OCI-LY3 (cell line): Measurements from ENCODE around the gene GPAT3.

ENCODE experiments used
- H2AFZ ChIP-seq: fragments of 200-600, 300-600 bp; shearing (Covaris generic); 2 replicates; pipeline ENCODE4 v1.6.0; 2014; ENCODE audit warnings: antibody characterized with exemption, low read depth, low read length
- H3K27ac ChIP-seq: fragments of 200-600, 300-600 bp; sonication (generic); 2 replicates; pipeline ENCODE4 v1.5.1; 2014; ENCODE audit warnings: mild to moderate bottlenecking, low read length, moderate library complexity, mixed read lengths
- H3K27me3 ChIP-seq: fragments of 200-600, 300-600 bp; sonication (generic); 2 replicates; pipeline ENCODE4 v1.6.1; 2014; ENCODE audit warnings: low read depth, low read length, mixed read lengths
- H3K36me3 ChIP-seq: fragments of 200-600, 300-600 bp; sonication (generic); replicated peaks from 2 replicates; pipeline ENCODE3; 2014; ENCODE audit warnings: low read depth, low read length, mixed read lengths
- H3K4me1 ChIP-seq: fragments of 300-600, 200-600 bp; sonication (generic); 2 replicates; pipeline ENCODE4 v1.6.1; 2014; ENCODE audit warnings: low read length, mixed read lengths
- H3K4me2 ChIP-seq: fragments of 200-600, 300-600 bp; sonication (generic); 2 replicates; pipeline ENCODE4 v1.6.1; 2014; ENCODE audit warnings: low read length, mixed read lengths
- H3K4me3 ChIP-seq: fragments of 300-600, 200-600 bp; sonication (generic); 2 replicates; pipeline ENCODE4 v1.5.1; 2014; ENCODE audit warnings: antibody characterized with exemption, mild to moderate bottlenecking, low read length, moderate library complexity
- H3K79me2 ChIP-seq: fragments of 300-600, 200-600 bp; shearing (Covaris generic); 2 replicates; pipeline ENCODE4 v1.6.1; 2014; ENCODE audit warnings: mild to moderate bottlenecking, low read length, mixed read lengths
- H3K9ac ChIP-seq: fragments of 300-600, 200-600 bp; shearing (Covaris generic); 2 replicates; pipeline ENCODE4 v1.6.0; 2014; ENCODE audit warnings: mild to moderate bottlenecking, low read length, moderate library complexity
- H3K9me3 ChIP-seq: fragments of 200-600, 300-600 bp; shearing (Covaris generic); 2 replicates; pipeline ENCODE4 v1.6.1; 2014; ENCODE audit warnings: low read length, mixed read lengths; ENCODE audit not compliant: insufficient read depth
- H4K20me1 ChIP-seq: fragments of 200-600, 300-600 bp; sonication (generic); 2 replicates; pipeline ENCODE4 v1.6.1; 2016; ENCODE audit warnings: low read length, mixed read lengths; ENCODE audit not compliant: insufficient read depth
- EZH2phosphoT487 ChIP-seq: fragments of 200-600 bp; shearing (Covaris generic); IDR thresholded peaks from 2 replicates; pipeline ENCODE4 v1.6.1; 2018; ENCODE audit warnings: antibody characterized with exemption, mixed run types, low read depth
- TF ChIP-seq, protein P1 (sequence below): fragments of 200-600, 300-600 bp; sonication (generic); IDR thresholded peaks from 2 replicates; pipeline ENCODE4 v1.5.1; 2014; ENCODE audit warnings: antibody characterized with exemption, low read length, low read depth

The GPAT3 gene

DNA sequence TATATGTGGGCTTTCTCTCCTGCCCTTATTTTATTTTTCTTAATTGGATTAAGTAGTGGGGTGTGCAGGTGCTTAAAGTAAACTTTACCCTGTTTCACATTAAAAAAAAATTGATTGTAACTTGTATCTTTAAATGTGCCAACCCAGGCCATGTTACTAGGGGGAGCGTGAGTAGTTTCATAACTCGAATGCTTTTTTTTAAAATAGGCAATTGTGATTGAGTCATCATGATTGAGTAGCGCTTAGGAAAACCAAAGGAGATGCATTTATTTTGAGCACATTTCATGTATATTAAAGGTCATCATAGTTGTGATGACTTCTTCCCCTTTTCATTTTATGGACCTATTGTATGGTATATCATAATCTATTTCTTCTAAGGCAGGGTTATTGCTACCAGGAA, 32.2 kb downstream of the GPAT3 start:
- H3K9me3 ChIP-seq = no peaks in the 10 kb centered on the region
- no peak overlapping the region for H3K9ac ChIP-seq
- H4K20me1 ChIP-seq = no peaks in the 10 kb centered on the region
- H3K36me3 ChIP-seq = no peaks in the 10 kb centered on the region
- H3K27me3 ChIP-seq = no peaks in the 10 kb centered on the region
- TF ChIP-seq, protein P1, sequence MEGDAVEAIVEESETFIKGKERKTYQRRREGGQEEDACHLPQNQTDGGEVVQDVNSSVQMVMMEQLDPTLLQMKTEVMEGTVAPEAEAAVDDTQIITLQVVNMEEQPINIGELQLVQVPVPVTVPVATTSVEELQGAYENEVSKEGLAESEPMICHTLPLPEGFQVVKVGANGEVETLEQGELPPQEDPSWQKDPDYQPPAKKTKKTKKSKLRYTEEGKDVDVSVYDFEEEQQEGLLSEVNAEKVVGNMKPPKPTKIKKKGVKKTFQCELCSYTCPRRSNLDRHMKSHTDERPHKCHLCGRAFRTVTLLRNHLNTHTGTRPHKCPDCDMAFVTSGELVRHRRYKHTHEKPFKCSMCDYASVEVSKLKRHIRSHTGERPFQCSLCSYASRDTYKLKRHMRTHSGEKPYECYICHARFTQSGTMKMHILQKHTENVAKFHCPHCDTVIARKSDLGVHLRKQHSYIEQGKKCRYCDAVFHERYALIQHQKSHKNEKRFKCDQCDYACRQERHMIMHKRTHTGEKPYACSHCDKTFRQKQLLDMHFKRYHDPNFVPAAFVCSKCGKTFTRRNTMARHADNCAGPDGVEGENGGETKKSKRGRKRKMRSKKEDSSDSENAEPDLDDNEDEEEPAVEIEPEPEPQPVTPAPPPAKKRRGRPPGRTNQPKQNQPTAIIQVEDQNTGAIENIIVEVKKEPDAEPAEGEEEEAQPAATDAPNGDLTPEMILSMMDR = no peak
- TF ChIP-seq EZH2phosphoT487 = no peak
- no peak overlapping the region for H3K27ac ChIP-seq
- H3K4me1 ChIP-seq = peaks cover 30% of the 10 kb centered on the region
- H3K79me2 ChIP-seq = no peaks in the 10 kb centered on the region
- no peak overlapping the region for H3K4me3 ChIP-seq
- H2AFZ ChIP-seq = no peak overlapping the region
- H3K4me2 ChIP-seq = no peak overlapping the region

GRCh38 chr4:83569429-83569828, 33.5 kb downstream of the GPAT3 start:
- Histone ChIP-seq H2AFZ (no peak overlapping the region), H3K9ac (no peak overlapping the region), H3K4me2 (peak overlapping the region; percentile 86), H4K20me1 (no peaks in the 10 kb centered on the region), H3K9me3 (no peaks in the 10 kb centered on the region), H3K27ac (peak overlapping the region; percentile 37), H3K4me1 (peaks cover 41% of the 10 kb centered on the region), H3K36me3 (no peaks in the 10 kb centered on the region), H3K27me3 (no peaks in the 10 kb centered on the region), H3K79me2 (no peaks in the 10 kb centered on the region), H3K4me3 (peak overlapping the region; percentile 18; the same call in 1 of the 2 replicates)
- no peak for TF ChIP-seq EZH2phosphoT487
- TF ChIP-seq, protein P1 = no peak

DNA sequence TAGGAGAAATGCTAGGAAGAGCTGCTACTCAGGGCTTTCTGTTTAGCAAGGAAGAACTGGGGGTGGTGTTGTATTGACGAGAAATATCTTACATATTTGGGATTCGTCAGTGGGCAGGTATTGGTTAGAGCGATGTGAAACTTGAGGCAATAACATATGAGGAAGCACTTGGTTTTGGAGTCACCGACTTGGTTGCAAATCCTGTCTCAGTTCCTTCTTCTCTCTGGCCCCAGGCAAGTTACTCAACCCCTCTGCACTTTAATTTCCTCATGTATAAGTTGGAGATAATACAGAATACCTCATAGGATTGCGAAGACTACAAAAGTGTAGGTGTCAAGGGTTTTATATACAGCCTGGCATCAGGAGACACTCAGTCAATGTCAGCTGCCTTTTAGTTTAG, 34.1 kb downstream of the GPAT3 start:
- H3K9me3 ChIP-seq = no peaks in the 10 kb centered on the region
- no peaks in the 10 kb centered on the region for H3K27me3 ChIP-seq
- H3K4me1 ChIP-seq = peaks cover 41% of the 10 kb centered on the region
- peak overlapping the region; percentile 69 for H3K4me3 ChIP-seq
- peak overlapping the region; percentile 47; the same call in 1 of the 2 replicates for H3K9ac ChIP-seq
- no peaks in the 10 kb centered on the region for H3K36me3 ChIP-seq
- TF ChIP-seq, protein P1 = no peak
- no peak for TF ChIP-seq EZH2phosphoT487
- H3K27ac ChIP-seq = peak overlapping the region; percentile 66
- H4K20me1 ChIP-seq = no peaks in the 10 kb centered on the region
- H3K4me2 ChIP-seq = peak overlapping the region; percentile 86
- H3K79me2 ChIP-seq = no peaks in the 10 kb centered on the region
- no peak overlapping the region for H2AFZ ChIP-seq

DNA sequence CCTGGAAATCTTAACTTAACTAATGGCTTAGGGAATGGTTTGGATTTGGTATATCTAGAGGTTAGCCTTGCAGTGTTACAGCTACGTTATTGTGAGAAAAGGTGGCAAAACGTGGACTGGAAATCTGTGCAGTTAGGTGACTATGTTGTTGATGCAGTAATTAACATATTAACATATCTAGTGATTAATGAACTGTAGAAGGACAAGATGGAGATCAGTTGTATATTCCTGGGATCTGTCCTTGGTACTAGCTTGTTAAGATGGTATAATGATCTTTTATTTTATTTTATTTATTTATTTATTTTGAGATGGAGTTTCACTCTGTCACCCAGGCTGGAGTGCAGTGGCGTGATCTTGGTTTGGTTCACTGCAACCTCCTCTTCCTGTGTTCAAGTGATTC, 36.9 kb downstream of the GPAT3 start:
- Histone ChIP-seq H3K4me2 (no peak overlapping the region), H3K27me3 (no peaks in the 10 kb centered on the region), H3K9me3 (no peaks in the 10 kb centered on the region), H3K4me3 (no peak overlapping the region), H3K9ac (no peak overlapping the region), H3K36me3 (no peaks in the 10 kb centered on the region), H3K27ac (no peak overlapping the region), H2AFZ (no peak overlapping the region), H3K4me1 (peaks cover 41% of the 10 kb centered on the region), H3K79me2 (no peaks in the 10 kb centered on the region), H4K20me1 (no peaks in the 10 kb centered on the region)
- TF ChIP-seq, protein P1 = no peak
- TF ChIP-seq EZH2phosphoT487 = no peak
